ENCODE measurements around the gene TCL1A.

The TCL1A gene

GRCh38 chr14:95756751-95757150 is 42.8 kb upstream of the TCL1A start:
- Histone ChIP-seq H3K27me3 (peaks cover 14% of the 10 kb centered on the region), H3K9me3 (no peaks in the 10 kb centered on the region), H3K36me3 (no peaks in the 10 kb centered on the region), H3K4me3 (ENCODE audit: low read depth in 1 of 2, low read length in 1 of 2) (no peak overlapping the region), H3K27ac (no peak overlapping the region), H3K4me1 (ENCODE audit: control insufficient read depth in 1 of 2, insufficient read depth in 1 of 2, low read depth in 1 of 2, low read length in 1 of 2) (no peaks in the 10 kb centered on the region)
- TF ChIP-seq CTCF (IDR thresholded peaks at IDR 0.05), result no peak

- Histone ChIP-seq H3K27ac (no peak overlapping the region), H3K9me3 (no peaks in the 10 kb centered on the region), H3K27me3 (peaks cover 8% of the 10 kb centered on the region), H3K4me3 (ENCODE audit: low read depth in 1 of 2, low read length in 1 of 2) (no peak overlapping the region), H3K36me3 (no peaks in the 10 kb centered on the region), H3K4me1 (ENCODE audit: control insufficient read depth in 1 of 2, insufficient read depth in 1 of 2, low read depth in 1 of 2, low read length in 1 of 2) (no peaks in the 10 kb centered on the region)
- no peak for TF ChIP-seq CTCF (IDR thresholded peaks at IDR 0.05)
Measured at GRCh38 chr14:95756127-95756526, 42.2 kb upstream of the TCL1A start.

GRCh38 chr14:95741781-95742180 is 27.9 kb upstream of the TCL1A start:
- H3K27ac ChIP-seq, result no peak overlapping the region
- H3K4me1 ChIP-seq (ENCODE audit: control insufficient read depth in 1 of 2, insufficient read depth in 1 of 2, low read depth in 1 of 2, low read length in 1 of 2), result no peaks in the 10 kb centered on the region
- H3K27me3 ChIP-seq, result no peaks in the 10 kb centered on the region
- H3K4me3 ChIP-seq (ENCODE audit: low read depth in 1 of 2, low read length in 1 of 2), result no peak overlapping the region
- no peak for TF ChIP-seq CTCF (IDR thresholded peaks at IDR 0.05)
- no peaks in the 10 kb centered on the region for H3K9me3 ChIP-seq
- H3K36me3 ChIP-seq, result no peaks in the 10 kb centered on the region

GRCh38 chr14:95741038-95741490 is 27.1 kb upstream of the TCL1A start:
- H3K9me3 ChIP-seq, result no peaks in the 10 kb centered on the region
- H3K27ac ChIP-seq, result no peak overlapping the region
- H3K36me3 ChIP-seq, result no peaks in the 10 kb centered on the region
- no peaks in the 10 kb centered on the region for H3K27me3 ChIP-seq
- no peak overlapping the region for H3K4me3 ChIP-seq (ENCODE audit: low read depth in 1 of 2, low read length in 1 of 2)
- TF ChIP-seq CTCF (IDR thresholded peaks at IDR 0.05), result no peak
- no peaks in the 10 kb centered on the region for H3K4me1 ChIP-seq (ENCODE audit: control insufficient read depth in 1 of 2, insufficient read depth in 1 of 2, low read depth in 1 of 2, low read length in 1 of 2)

- H3K4me3 ChIP-seq (ENCODE audit: low read depth in 1 of 2, low read length in 1 of 2), result no peak overlapping the region
- H3K27me3 ChIP-seq, result no peaks in the 10 kb centered on the region
- no peaks in the 10 kb centered on the region for H3K4me1 ChIP-seq (ENCODE audit: control insufficient read depth in 1 of 2, insufficient read depth in 1 of 2, low read depth in 1 of 2, low read length in 1 of 2)
- no peak for TF ChIP-seq CTCF (IDR thresholded peaks at IDR 0.05)
- H3K27ac ChIP-seq, result no peak overlapping the region
- no peaks in the 10 kb centered on the region for H3K9me3 ChIP-seq
- H3K36me3 ChIP-seq, result no peaks in the 10 kb centered on the region
Measured at GRCh38 chr14:95739356-95739755, 25.4 kb upstream of the TCL1A start.

GRCh38 chr14:95733212-95733611 is 19.3 kb upstream of the TCL1A start:
- no peak for TF ChIP-seq CTCF (IDR thresholded peaks at IDR 0.05)
- peaks cover 3% of the 10 kb centered on the region for H3K27me3 ChIP-seq
- no peak overlapping the region for H3K4me3 ChIP-seq (ENCODE audit: low read depth in 1 of 2, low read length in 1 of 2)
- no peak overlapping the region for H3K27ac ChIP-seq
- H3K9me3 ChIP-seq, result no peaks in the 10 kb centered on the region
- H3K4me1 ChIP-seq (ENCODE audit: control insufficient read depth in 1 of 2, insufficient read depth in 1 of 2, low read depth in 1 of 2, low read length in 1 of 2), result no peaks in the 10 kb centered on the region
- H3K36me3 ChIP-seq, result no peaks in the 10 kb centered on the region
